Measurements from ENCODE around the gene PCMT1.

DNA sequence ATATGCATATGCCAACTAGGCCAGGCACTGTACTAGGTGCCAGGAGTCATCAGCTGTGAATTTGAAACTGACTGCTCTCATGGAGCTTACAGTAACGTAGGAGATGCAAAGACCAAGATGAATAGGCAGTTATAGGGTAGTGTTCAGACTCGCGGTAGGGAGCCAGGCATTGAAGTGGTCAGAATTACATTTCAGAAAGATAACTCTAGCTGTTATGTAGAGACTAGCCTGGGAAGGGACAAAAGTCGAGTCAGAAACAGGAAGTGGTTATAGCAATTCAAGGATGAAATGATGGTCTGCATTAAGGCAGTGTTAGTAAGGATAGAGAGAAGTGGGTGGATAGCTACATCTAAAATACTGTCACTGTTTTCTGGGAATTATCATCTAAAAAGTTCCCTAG lies 56.6 kb downstream of the PCMT1 start:
- TF ChIP-seq KAT7 (CRISPR knock-in tag; IDR thresholded peaks at IDR 0.05; ENCODE audit: borderline replicate concordance), result no peak
- TF ChIP-seq TAF1 (CRISPR knock-in tag; IDR thresholded peaks at IDR 0.05), result no peak
- TF ChIP-seq MEIS1 (CRISPR knock-in tag; IDR thresholded peaks at IDR 0.05; ENCODE audit: borderline replicate concordance), result no peak
- TF ChIP-seq, protein P1, sequence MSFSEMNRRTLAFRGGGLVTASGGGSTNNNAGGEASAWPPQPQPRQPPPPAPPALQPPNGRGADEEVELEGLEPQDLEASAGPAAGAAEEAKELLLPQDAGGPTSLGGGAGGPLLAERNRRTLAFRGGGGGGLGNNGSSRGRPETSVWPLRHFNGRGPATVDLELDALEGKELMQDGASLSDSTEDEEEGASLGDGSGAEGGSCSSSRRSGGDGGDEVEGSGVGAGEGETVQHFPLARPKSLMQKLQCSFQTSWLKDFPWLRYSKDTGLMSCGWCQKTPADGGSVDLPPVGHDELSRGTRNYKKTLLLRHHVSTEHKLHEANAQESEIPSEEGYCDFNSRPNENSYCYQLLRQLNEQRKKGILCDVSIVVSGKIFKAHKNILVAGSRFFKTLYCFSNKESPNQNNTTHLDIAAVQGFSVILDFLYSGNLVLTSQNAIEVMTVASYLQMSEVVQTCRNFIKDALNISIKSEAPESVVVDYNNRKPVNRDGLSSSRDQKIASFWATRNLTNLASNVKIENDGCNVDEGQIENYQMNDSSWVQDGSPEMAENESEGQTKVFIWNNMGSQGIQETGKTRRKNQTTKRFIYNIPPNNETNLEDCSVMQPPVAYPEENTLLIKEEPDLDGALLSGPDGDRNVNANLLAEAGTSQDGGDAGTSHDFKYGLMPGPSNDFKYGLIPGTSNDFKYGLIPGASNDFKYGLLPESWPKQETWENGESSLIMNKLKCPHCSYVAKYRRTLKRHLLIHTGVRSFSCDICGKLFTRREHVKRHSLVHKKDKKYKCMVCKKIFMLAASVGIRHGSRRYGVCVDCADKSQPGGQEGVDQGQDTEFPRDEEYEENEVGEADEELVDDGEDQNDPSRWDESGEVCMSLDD (CRISPR knock-in tag; IDR thresholded peaks at IDR 0.05; ENCODE audit: borderline replicate concordance), result no peak
